ENCODE data around the gene PHF21A.

- TF ChIP-seq CTCF (IDR thresholded peaks at IDR 0.05), result no peak
- TF ChIP-seq EZH2 (IDR thresholded peaks at IDR 0.05), result no peak
Observed at GRCh38 chr11:45927684-45928413, 193.4 kb downstream of the PHF21A start.

Measured in neural progenitor cell (in vitro differentiated cells).